GM21367 (cell line): ENCODE results near the gene GPR18.
"Not testable (repeated sequence)": the region's sequence is repeated elsewhere in the genome, so short reads cannot be mapped to it uniquely, and the experiment has no call there.

Experiments used
- ATAC-seq: cut with Tn5 transposase; IDR thresholded peaks from one replicate; pipeline ENCODE4 v1.9.1; 2021; ENCODE audit not compliant: unreplicated experiment

The GPR18 gene

GRCh38 chr13:99211421-99212035, 46.7 kb downstream of the GPR18 start:
- ATAC-seq = no peak

GRCh38 chr13:99210627-99211026, 47.6 kb downstream of the GPR18 start:
- not testable (repeated sequence) for ATAC-seq

DNA sequence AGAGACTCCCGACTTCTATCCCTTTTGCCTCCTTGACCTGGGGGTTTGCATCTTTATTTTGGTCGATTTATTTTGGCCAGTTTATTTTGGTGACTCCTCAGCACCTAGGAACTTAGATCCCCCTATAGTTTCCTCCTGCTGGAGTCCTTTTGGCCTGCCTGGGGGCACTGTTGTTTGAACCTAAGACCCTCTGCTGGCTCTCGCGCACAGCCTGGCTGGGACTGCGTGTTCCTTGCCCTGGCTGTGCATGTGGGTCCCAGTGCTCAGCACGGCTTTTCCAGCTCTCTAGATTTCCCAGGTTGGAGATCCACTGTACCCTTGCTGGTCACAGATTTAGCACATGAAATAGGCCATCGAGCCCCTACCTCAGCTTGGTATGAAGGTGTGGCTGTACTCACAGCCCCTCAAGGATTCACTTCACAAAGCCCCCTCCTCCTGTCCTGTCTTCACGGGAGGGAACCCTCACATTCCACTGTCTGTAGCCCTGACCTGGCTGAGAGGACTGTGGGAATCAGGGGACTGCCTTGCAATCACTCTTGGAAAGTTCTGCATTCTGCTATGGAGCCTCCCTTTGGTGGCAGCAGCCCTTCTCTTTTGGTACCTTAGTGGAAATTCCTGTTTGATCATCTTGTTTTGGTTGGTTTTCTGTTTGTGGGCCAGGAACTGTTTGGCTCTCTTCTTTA, 49.2 kb downstream of the GPR18 start:
- no peak for ATAC-seq

- no peak for ATAC-seq
Measured at GRCh38 chr13:99208185-99208584, 50.0 kb downstream of the GPR18 start.

DNA sequence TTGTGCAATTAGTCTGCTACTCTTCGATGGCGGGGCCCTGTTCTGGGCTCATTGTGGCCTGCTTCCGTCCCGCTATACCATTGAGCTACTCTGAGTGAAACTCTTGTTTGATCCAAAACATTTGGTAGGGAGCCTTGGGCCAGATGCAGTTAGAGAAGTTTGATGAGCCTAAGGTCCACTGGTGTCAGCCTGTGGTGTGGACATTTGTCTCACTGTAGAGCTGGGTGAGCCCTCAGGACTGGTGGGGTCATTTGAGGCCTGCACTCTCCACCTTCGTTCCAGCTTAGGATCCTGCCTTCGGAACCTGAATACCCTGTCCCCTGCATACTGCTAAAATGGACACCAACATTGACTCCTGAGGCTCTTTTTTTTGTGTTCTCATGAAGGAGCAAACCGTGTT, 50.7 kb downstream of the GPR18 start:
- ATAC-seq = no peak

GRCh38 chr13:99206873-99207272, 51.3 kb downstream of the GPR18 start:
- no peak for ATAC-seq

DNA sequence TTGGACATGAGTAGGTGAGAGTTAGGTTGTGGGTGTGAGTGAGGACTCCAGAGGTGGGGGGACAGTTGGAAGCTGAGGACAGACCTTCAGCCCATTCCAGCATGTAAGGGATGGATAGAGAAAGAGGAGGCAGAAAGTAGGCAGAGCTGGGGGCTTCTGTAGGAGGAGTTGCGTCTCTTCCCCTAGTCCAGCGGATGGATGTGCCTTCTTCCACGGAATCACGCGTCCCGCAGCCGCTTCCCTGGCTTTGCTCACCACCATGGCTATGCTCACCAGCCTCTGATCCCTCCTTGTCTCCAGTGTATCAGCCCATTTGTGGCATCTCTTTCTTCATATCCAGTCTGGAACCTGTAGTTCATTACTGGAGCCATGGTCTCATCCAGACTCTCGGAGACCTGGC, 52.0 kb downstream of the GPR18 start:
- ATAC-seq = no peak

- no peak for ATAC-seq
Measured at GRCh38 chr13:99205621-99206220, 52.5 kb downstream of the GPR18 start.
